Fibroblast of lung (primary cell): Measurements from ENCODE around the gene DERL3. TPM values are rescaled to one million over a fixed set of nuclear protein-coding genes. Genes with fewer than 3 reads are reported as not detected.

Experiments used
- DNase-seq, 2 donors: peaks; one replicate each; pipeline versions ENCODE4 v3.0.0 to v3.0.0-alpha.2; 2010; ENCODE audit warnings: low read depth in 2 of 2
- H2AFZ ChIP-seq: 2 replicates; pipeline ENCODE4 v1.5.1; 2012; ENCODE audit warnings: low read length, control low read depth, inconsistent platforms
- H3K27ac ChIP-seq: 2 replicates; pipeline ENCODE4 v1.5.1; 2011; ENCODE audit warnings: low read length, control low read depth; ENCODE audit not compliant: insufficient read depth
- H3K27me3 ChIP-seq: 2 replicates; pipeline ENCODE4 v1.5.1; 2011; ENCODE audit warnings: mild to moderate bottlenecking, low read length; ENCODE audit not compliant: control insufficient read depth, insufficient read depth
- H3K36me3 ChIP-seq: 2 replicates; pipeline ENCODE4 v1.5.1; 2011; ENCODE audit warnings: low read length; ENCODE audit not compliant: control insufficient read depth, insufficient read depth
- H3K4me1 ChIP-seq: 2 replicates; pipeline ENCODE4 v1.5.1; 2011; ENCODE audit warnings: low read length; ENCODE audit not compliant: control insufficient read depth, insufficient read depth; ENCODE audit errors: extremely low read depth
- H3K4me2 ChIP-seq: 2 replicates; pipeline ENCODE4 v1.5.1; 2011; ENCODE audit warnings: low read length, control low read depth; ENCODE audit not compliant: insufficient read depth; ENCODE audit errors: extremely low read depth
- H3K4me3 ChIP-seq, 4 experiments: fragments of 200-600 bp in 1 of 4; sonication (generic) in 1 of 4; replicated peaks in 1 of 4; 2 replicates each; pipeline ENCODE4 v1.5.1; 2011 to 2016; ENCODE audit warnings: low read length in 4 of 4, low read depth in 3 of 4, mild to moderate bottlenecking in 3 of 4, control low read depth in 2 of 4, inconsistent platforms in 1 of 4, mixed read lengths in 1 of 4; ENCODE audit not compliant: insufficient read depth in 1 of 4; ENCODE audit errors: control extremely low read depth in 1 of 4
- H3K79me2 ChIP-seq: 2 replicates; pipeline ENCODE4 v1.5.1; 2012; ENCODE audit warnings: mild to moderate bottlenecking, low read length, inconsistent platforms; ENCODE audit not compliant: control insufficient read depth, insufficient read depth
- H3K9ac ChIP-seq: 2 replicates; pipeline ENCODE4 v1.5.1; 2011; ENCODE audit warnings: mild to moderate bottlenecking, low read length, control low read depth; ENCODE audit not compliant: insufficient read depth
- H3K9me3 ChIP-seq: 2 replicates; pipeline ENCODE4 v1.5.1; 2012; ENCODE audit warnings: low read depth, low read length; ENCODE audit not compliant: control insufficient read depth, insufficient read depth
- H4K20me1 ChIP-seq: 2 replicates; pipeline ENCODE4 v1.5.1; 2011; ENCODE audit warnings: low read length; ENCODE audit not compliant: control insufficient read depth, insufficient read depth; ENCODE audit errors: extremely low read depth
- EZH2 ChIP-seq: IDR thresholded peaks from 2 replicates; pipeline ENCODE4 v1.5.1; 2012; ENCODE audit warnings: low read length, control low read depth, mild to moderate bottlenecking; ENCODE audit errors: missing control alignments
- polyA plus RNA-seq, 2 donors: library from polyadenylated mRNA; depleted of rRNA in 1 of 2; stranded (reverse) in 1 of 2; unstranded in 1 of 2; fragments of >200 nt; gene quantifications; 2 replicates each; pipeline ENCODE4 v1.2.1, GENCODE V29; 2011 to 2012; ENCODE audit warnings: missing spikeins in 1 of 2
- total RNA-seq: library from RNA; depleted of rRNA; stranded (reverse); fragments of >200 nt; gene quantifications from 2 replicates; pipeline ENCODE4 v1.2.1, GENCODE V29; 2014
- TF ChIP-seq, protein P1 (sequence below), 2 donors: IDR thresholded peaks in 1 of 2; conservative IDR thresholded peaks in 1 of 2; 1 replicate in 1 of 2; 2 replicates in 1 of 2; pipeline ENCODE4 v1.5.1; 2011 to 2012; ENCODE audit warnings: low read length in 2 of 2, control low read depth in 1 of 2, inconsistent platforms in 1 of 2, low read depth in 1 of 2, mild to moderate bottlenecking in 1 of 2

The DERL3 gene
- total and polyA plus RNA-seq, 2 donors (not counting 1 experiment from before 2014, with no cell fraction given): 0.42 to 0.50 TPM

DNA sequence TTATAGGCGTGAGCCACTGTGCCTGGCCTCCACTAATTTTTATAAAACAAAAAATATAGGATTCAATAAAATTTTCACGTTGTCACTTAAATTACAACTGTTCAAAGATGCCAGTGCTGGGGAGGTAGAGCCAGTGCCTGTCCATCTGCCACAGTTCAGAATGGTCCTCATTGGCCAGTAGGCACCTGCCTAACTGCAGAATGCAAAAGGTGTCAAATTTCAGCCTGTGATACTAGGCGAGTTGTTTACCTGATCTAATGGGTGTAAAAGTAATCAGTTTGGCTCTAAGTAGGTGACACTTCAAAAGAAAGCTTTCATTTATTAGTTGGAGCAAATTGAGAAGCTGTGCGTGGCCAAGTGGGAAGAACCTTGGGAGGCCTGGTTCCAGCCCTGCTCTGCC lies 49.7 kb downstream of the DERL3 start:
- Histone ChIP-seq H3K79me2 (peaks cover 52% of the 10 kb centered on the region), H3K9ac (no peak overlapping the region), H3K27ac (no peak overlapping the region), H3K4me2 (no peak overlapping the region), H3K27me3 (no peaks in the 10 kb centered on the region), H3K4me1 (peaks cover 12% of the 10 kb centered on the region), H4K20me1 (no peaks in the 10 kb centered on the region), H2AFZ (no peak overlapping the region), H3K9me3 (no peaks in the 10 kb centered on the region), H3K36me3 (peaks cover 4% of the 10 kb centered on the region), H3K4me3 (no peak overlapping the region)
- TF ChIP-seq, protein P1, sequence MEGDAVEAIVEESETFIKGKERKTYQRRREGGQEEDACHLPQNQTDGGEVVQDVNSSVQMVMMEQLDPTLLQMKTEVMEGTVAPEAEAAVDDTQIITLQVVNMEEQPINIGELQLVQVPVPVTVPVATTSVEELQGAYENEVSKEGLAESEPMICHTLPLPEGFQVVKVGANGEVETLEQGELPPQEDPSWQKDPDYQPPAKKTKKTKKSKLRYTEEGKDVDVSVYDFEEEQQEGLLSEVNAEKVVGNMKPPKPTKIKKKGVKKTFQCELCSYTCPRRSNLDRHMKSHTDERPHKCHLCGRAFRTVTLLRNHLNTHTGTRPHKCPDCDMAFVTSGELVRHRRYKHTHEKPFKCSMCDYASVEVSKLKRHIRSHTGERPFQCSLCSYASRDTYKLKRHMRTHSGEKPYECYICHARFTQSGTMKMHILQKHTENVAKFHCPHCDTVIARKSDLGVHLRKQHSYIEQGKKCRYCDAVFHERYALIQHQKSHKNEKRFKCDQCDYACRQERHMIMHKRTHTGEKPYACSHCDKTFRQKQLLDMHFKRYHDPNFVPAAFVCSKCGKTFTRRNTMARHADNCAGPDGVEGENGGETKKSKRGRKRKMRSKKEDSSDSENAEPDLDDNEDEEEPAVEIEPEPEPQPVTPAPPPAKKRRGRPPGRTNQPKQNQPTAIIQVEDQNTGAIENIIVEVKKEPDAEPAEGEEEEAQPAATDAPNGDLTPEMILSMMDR (conservative IDR thresholded peaks at IDR 0.05 in 1 of 2, IDR thresholded peaks at IDR 0.05 in 1 of 2; ENCODE audit: low read depth in 1 of 2, low read length in 2 of 2): no peak
- no peak for TF ChIP-seq EZH2
- DNase-seq: no peak

DNA sequence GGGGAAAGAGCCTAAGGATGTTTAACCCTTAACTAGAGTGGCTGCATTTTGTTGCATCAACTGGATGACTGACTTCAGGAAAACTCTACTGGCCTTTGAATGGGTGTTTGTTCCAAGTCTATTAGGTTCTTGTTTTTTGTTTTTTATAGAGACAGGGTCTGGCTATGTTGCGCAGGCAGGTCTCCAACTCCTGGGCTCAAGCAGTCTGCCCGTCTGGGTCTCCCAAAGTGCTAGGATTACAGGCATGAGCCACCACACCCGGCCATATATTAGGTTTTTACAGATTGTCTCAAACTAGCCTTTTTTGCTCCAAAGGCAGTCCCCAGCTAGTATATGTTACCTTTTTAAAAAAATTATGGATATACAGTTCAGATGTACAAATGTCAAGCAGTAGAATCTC lies 50.9 kb downstream of the DERL3 start:
- peak overlapping the region; percentile 71 to 94 (median 86) for H3K4me3 ChIP-seq
- DNase-seq: no peak
- no peak overlapping the region for H2AFZ ChIP-seq
- H3K36me3 ChIP-seq: peaks cover 1% of the 10 kb centered on the region
- H3K4me1 ChIP-seq: peaks cover 12% of the 10 kb centered on the region
- TF ChIP-seq EZH2: no peak
- TF ChIP-seq, protein P1 (conservative IDR thresholded peaks at IDR 0.05 in 1 of 2, IDR thresholded peaks at IDR 0.05 in 1 of 2; ENCODE audit: low read depth in 1 of 2, low read length in 2 of 2): no peak
- no peaks in the 10 kb centered on the region for H3K9me3 ChIP-seq
- no peaks in the 10 kb centered on the region for H4K20me1 ChIP-seq
- no peaks in the 10 kb centered on the region for H3K27me3 ChIP-seq
- H3K4me2 ChIP-seq: peak overlapping the region; percentile 95
- peak overlapping the region; percentile 95 for H3K27ac ChIP-seq
- H3K79me2 ChIP-seq: peaks cover 52% of the 10 kb centered on the region
- H3K9ac ChIP-seq: peak overlapping the region; percentile 60

DNA sequence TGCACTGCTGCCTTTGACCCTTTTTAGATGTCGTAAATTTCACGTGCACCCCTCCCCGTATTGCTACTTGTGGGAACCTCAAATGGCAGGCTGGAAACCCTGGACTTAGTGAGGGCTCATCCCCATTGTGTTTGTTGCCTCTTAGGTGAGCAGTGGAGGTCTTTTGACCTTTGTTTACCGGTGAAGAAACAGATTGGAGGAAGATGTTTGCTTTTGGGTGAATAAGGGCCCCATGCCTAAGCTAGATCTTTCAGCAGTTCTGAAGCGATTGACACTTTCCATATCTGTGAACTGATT lies 51.3 kb downstream of the DERL3 start:
- H2AFZ ChIP-seq: no peak overlapping the region
- no peak for DNase-seq
- H3K4me2 ChIP-seq: peak overlapping the region; percentile 95
- H3K79me2 ChIP-seq: peaks cover 49% of the 10 kb centered on the region
- H3K4me1 ChIP-seq: peaks cover 12% of the 10 kb centered on the region
- H3K9ac ChIP-seq: peak overlapping the region; percentile 60
- TF ChIP-seq, protein P1 (conservative IDR thresholded peaks at IDR 0.05 in 1 of 2, IDR thresholded peaks at IDR 0.05 in 1 of 2; ENCODE audit: low read depth in 1 of 2, low read length in 2 of 2): no peak
- no peak for TF ChIP-seq EZH2
- no peaks in the 10 kb centered on the region for H3K9me3 ChIP-seq
- peak overlapping the region; percentile 95 for H3K27ac ChIP-seq
- H4K20me1 ChIP-seq: no peaks in the 10 kb centered on the region
- H3K36me3 ChIP-seq: peaks cover 1% of the 10 kb centered on the region
- H3K27me3 ChIP-seq: no peaks in the 10 kb centered on the region
- H3K4me3 ChIP-seq: peak overlapping the region; percentile 71 to 94 (median 86)
